Activated T-cell treated with anti-CD3 and anti-CD28 coated beads for 4 hours (primary cell): ENCODE measurements around the gene ATG10.

Experiments
- DNase-seq: peaks from one replicate; pipeline ENCODE4 v3.0.0-alpha.2; 2020

The ATG10 gene

DNA sequence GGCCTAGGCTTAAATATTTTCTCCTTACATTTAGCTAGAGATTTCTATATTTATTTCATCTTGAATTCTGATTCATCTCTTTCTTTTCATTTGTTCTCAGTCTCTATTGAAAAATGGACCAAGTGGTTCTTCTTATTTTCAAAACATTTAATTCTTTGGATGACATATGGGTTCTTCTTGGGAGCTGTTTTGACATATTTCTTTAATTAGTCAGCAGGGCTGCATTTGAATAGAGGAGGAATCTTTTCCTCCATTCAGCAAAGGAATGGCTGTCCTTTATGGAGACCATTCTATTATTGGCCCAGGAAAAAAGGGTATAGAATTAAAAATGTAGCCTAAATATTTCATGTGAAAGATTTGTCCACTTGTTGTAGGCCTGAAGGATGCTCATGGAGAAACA, 196.5 kb downstream of the ATG10 start:
- no peak for DNase-seq

DNA sequence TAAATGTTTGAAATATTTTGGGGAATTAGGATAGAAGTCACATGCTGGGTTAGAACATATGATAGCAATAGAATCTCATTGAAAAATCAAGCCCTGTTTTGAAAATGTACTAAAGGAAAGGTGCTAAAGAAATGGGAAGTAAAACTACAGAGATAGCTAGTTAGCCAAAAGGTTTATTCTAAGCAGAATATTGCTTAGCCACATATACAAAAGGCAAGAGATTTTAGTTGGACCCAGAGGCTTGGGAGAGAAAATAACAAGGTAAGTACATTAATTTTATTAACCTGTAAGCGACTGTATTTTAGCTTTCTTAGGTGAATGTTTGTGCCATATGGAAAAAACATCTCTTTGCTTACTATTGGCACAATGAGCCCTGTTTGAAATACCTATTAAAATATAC, 198.1 kb downstream of the ATG10 start:
- no peak for DNase-seq

DNA sequence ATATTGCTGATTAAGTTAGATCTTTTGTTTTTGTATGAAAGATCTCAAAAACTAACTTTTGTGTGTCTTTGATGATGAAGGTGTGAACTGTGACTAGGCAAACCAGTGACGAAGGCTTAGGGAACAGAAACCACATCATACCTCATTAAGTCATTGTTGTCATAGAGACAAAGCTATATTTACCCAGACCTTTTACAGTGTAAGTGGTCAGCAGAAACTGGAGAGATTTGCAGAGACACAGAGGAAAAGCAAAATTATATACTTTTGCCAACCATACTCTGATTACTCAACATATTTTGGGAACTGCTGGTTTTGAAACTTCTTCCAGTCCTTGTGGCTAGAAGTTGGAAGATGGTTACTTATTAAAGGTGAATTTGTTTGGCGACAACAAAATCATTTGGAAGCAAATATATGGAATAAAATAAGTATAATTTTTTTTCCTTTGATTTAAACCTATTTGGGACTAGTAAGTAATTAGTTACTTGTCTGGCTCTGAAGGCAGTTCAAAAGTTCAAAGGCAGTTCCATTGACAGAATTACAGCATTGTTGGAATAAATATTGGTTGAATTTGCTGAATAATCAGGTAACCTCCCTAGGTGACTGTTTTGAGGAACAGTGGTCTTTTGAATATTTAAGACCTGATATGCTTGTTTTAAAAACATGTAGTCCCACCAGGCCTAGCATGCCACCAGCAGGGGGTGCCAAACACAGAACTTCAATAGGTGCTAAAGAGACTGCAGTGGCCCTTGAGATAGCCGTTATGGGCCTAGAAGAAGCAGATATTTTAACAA, 202.5 kb downstream of the ATG10 start:
- DNase-seq, result peak; percentile 43

DNA sequence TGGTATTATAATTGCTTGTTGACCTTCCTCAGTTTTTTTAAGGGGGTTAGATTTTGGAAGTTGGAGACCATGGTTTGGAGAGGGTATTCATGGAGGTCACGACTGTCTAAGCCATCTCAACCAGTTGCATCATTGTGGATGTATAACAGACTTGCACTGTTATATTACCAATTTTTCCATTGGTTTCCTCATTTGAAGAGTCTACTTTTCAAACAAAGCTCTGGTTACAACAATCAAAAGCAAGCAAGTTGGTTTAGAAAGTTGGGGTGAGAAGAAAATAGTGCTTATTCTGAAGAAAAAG, 203.0 kb downstream of the ATG10 start:
- no peak for DNase-seq

DNA sequence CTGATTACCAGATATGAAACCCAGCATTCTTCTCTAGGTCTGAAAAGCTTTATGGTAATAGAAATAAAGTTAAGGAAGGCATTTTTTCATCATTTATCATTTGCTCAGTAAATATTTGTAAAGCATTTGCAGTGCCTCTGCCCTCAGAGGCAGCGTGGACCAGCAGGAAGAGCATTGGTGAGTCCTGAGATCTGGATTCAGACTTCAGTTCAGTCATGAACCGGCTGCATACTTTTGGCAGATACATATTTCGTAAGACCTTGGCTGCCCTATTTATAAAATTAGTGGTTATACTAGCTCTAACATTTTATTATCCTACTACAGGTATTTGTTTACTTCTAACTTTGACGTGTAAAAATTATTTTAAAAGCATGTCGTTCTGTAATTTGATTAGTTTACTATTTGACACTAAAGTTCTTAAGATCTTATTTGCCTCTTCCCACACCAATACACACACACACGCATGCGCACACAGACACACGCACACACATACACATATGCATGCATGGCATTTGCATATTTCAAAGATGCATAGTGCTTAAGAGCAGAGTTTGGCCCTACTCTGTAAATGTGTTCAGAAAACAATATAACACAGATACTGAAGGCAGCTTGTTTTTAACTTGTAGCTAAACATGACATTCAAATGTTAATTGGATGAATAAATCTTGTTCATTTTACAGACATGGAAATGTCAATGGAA, 204.4 kb downstream of the ATG10 start:
- DNase-seq, result no peak

DNA sequence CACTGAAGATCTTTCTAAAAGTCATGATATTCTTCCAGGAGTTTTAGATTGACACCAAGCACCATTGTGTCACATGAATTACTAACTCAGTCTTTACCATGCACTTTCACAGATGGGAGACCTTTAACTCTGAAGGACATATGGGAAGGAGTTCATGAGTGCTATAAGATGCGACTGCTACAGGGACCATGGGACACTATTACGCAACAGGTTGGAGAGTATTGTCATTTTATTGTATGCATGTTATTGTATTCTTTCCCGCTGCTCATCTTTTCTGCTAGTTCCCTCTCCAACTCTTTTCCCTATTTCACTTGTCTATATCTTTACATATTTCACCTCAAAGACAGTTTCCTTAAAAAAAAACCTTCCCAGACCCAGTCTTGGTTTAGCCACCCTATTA, 206.6 kb downstream of the ATG10 start:
- no peak for DNase-seq

DNA sequence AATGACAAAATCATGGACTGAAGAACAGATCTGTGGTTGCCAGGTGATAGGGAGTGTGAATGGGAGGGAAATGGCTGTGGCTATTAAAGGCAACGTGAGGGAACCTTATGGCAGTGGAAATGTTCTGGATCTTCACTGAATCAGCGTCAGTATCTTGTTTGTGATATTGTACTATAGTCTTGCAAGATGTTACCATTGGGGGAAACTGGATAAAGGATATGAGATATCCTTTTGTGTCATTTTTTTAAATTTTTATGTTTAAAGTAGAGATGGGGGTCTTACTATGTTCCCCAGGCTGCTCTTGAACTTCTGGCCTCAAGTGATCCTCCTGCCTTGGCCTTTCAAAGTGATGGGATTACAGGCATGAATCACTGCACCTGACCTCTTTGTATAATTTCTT, 210.8 kb downstream of the ATG10 start:
- DNase-seq, result no peak

DNA sequence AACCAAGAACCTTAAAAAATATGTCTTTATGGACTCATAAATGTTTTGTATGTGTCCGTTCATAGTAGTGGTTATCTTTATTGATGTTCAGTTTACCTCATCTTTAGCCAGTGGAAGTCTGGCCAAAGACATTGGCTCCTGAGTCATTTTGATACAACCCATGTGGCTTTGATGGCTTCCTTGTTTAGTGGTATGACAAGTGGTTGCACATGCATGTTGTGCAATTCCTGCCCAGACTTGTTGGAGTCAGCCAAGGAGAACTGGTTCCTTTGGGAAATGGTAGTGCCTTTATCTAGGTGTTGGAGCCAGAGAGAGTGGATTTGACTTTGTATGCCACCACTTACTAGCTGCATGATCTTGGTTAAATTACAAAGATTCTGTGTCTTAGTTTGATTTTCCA, 212.0 kb downstream of the ATG10 start:
- no peak for DNase-seq

DNA sequence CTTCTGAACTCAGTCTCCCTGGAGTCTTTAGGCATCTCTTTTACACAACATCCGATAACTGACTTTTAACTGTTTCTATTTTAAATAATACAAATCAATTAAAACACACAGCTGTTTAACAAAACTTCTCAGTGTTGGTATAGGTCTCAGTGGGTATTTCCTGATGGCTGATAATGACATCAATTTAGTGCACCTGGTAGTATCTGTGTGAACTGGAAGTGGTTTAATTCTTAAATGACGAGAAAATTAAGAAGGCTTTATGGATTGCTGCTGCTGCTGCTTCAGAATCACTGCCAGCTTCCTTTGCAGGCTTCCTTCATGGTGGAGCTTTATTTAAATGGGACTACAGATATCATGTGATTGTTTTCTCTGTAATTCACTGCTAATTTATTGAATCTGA, 214.0 kb downstream of the ATG10 start:
- DNase-seq, result no peak

DNA sequence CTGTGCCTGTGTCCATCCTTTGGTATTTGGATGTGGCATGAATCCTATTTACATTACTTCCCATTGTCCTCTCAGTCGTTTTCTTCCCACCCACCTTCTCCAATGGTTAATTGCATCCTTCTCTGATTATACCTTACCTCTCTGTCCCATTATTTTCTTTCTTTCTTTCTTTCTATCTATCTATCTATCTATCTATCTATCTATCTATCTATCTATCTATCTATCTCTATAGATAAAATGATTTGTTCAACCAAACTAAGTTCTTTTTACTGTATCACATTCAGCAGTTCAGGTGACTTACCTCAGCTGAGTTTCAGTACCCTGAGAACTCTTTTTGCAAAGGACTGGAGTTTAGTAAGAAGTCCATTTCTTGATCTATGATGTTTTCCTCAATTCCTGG, 225.7 kb downstream of the ATG10 start:
- no peak for DNase-seq

DNA sequence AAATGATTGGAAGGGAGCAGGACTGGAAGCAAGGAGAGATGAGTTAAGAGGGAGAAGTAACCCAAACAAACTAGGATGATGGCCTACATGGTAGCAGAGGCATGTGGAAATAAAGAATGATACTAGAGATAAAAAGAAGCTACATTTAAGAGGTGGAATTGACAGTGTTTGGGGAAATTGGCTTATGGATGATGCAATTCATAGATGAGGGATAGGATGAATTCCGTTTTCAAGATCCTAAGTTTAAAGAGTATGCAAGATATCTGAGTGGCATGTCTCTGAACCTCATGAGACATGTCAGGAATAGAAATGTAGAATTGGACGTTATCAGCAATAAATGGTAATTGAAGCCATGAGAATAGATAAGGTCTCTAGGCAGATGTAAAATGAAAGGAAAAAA, 232.7 kb downstream of the ATG10 start:
- no peak for DNase-seq

DNA sequence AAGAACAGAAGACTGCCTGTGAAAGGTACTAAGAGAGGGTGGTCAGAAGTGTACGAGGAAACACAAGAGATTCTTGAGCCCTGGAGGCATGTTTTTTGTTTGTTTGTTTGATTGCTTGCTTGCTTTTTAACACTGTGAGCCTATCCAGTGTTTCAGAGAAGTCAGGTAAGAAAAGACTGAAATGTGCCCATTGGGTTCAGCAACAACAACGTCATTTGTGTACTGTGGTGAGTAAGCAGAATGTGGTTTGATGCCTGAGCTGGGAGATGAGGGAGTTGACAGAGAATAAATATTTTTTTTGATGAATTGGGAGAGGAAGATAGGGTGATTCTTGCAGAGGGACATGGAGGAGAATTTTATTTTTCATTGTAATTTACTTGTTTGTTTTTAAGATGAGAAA, 233.2 kb downstream of the ATG10 start:
- DNase-seq, result no peak

DNA sequence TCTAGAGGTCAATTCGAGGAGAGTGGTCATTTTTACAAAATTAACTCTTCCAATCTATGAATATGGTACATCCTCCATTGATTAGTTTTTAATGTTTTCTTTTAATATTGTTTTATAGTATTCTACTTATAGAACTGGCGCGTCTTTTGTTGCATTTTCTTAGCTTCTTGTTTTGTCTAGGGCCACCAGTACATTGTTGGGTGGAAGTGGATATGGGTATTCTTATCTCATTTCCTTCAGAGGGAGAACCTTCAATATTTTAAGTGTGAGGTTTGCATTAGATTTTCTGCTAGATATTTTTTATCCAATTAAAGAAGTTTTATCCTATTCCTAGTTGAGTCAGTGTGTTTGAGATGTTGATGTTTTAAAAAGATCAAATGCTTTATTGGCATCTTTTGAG, 236.5 kb downstream of the ATG10 start:
- no peak for DNase-seq

DNA sequence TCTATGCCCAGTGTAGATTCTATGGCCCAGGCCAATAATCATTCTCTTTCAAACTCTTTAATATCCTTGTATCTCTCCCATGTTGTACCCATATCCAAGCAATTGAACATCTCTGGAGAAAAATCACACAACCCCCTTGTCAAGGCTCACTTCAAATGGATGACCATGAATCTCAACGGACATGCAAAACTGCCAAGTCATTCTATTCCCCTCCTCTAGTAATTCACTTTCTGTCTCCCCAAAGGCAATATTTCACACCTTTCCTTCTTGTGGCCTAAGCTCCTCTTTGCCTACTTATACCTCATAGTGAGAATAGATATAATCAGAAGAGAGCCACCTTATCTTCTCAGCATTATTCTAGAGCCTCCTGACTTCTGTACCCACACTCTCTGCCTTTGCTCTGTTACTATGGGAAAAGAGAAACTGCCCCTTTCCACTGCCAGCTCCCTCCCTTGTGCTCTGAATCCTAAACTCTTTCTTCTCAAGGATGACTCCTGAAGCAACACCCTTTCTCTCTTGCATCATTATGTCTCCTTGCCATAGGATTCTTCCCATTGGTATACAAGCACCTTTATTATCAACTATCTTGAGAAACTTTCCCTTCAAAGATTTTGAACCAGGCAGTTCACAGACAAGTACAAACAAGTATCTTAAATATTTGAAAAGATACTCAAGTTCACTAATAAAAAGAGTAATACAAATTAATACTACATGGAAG, 240.2 kb downstream of the ATG10 start:
- no peak for DNase-seq

DNA sequence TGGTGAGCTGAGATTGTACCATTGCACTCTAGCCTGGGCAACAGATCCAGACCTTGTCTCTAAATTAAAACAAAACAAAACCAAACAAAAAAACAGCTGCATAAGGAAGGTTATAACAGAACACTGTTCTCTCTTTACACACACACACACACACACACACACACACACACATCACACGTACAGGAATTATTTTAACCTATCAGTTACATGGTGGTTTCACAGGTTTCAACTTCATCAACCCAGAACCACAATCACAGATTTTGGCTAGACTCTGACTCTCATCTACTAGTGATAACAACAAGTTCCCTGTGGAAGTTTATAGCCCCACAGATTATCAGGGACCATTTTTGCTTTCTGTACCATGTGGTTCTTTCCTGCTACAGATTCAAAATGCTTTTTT, 246.1 kb downstream of the ATG10 start:
- no peak for DNase-seq

DNA sequence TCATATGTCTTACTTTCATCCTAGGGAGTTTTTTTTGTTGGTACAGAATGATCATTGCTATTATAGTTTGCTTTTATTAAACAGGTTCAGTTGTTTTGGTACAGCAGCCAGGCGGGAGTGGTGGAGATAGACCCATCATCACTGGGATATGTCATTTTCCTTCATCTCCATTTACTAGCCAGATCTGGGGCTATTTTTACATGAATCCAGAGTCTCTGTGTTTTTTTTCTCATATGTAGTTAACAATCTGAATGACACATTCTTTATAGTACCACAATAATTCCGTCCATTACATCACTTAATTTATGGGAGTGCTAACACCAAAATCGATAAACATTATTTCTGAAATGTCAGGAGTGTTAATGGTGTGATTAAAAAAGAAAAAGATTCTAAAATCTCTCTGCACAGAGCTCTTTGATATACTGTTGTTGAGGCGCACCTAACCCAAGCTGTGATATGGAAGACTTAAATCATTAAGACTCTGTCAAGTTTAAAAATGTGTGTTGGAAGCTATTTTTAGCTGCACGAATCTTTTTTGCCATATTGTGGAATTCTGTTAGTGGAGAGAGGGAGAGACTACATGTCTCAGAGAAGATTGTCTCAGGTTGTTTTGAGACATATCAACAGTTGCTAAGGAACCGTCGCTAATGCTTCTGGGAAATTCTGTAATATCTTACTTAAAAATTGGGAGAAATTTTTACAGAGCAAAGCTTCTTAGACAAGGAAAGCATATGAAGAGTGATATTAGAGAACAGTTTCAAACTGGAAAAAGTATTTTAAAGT, 246.7 kb downstream of the ATG10 start:
- DNase-seq, result no peak

DNA sequence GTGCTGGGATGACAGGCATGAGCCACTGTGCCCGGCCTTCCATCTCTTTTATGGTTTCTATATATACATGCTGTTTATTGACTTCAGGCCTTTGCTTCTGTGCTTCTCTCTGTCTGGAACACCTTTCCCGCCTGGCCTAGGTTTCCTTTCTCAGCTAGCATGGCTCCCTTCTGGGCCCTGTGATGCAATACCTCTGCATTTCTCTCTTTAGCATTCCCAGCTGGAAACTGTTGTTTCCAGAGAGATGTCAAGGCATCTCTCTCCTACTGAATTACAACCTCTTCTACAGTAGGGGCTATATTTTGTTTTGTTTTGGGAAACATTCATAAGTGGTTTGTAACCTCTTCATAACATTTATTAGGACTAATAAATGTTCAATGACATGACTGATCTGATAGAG, 249.2 kb downstream of the ATG10 start:
- DNase-seq, result no peak

DNA sequence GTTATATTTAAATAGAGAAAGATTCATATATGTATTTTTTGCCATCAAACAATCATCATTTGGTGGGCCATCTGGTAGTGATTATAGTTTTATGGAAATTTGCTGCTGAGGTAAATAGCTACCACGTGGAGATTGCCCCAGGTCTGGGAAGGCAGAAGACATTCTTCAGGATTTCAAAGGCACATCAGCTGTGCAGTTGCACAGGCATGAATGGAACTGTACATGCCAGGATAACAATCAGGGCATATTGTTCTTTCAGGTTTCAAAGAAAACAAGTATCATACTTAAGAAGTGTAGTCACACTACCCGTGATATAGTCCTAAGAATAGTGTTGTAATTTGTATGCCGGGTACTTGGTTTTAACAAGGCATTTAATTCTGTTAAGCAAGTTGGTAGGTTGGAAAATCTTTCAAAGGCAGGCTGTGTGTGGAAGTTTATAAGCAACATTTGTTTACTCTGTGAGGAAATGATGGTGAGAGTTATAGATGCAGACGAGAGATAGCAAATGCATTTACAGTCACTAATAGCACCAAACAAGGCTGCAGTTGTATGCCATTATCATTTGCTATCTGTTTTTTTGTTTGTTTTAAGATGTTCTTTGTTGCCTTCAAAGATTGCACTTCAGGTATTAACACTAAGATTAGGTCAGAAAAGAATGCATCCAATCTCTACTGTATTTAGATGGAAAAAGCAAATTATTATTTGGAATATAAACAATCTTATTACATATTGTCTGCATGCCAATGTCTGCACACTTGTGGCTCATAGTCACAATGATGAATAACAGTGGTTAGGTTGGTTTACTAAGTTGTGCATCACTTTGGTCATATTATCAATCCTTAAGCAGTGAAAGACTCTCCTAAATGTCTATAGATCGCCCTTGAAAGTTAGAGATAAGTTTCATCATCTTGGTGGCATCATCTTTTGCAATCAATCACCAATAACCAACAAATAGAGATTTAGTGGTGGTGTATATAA, 251.1 kb downstream of the ATG10 start:
- DNase-seq, result no peak

DNA sequence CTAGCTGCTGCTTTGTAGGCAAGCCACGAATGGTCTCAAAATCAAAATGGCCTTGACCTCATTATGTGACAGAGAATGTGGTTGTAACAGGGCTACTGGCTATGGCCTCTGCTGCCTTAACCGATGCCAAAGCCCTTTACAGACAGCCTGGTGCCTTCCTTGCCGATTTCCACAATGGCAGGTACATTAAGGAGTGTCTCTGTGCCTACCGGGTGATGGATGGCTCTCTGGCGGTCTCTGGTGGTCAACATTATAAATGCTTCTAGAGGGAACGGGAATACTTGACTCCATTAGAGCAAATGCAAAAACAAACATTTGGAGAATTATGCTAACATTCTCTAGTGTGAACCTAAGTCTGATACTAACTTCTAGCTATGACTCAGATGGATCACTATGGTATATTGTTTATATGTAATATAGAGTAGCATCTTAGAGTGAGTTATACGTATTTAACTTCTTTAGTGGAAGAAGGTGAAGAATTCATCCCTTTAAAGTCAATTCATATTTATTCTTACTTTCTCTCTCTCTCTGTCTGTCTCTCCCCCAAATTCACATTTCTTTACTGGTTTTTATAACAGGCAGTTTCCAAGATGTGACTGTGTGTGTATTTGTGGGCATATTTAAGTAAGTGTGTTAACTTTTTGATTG, 253.8 kb downstream of the ATG10 start:
- peak; percentile 48 for DNase-seq

DNA sequence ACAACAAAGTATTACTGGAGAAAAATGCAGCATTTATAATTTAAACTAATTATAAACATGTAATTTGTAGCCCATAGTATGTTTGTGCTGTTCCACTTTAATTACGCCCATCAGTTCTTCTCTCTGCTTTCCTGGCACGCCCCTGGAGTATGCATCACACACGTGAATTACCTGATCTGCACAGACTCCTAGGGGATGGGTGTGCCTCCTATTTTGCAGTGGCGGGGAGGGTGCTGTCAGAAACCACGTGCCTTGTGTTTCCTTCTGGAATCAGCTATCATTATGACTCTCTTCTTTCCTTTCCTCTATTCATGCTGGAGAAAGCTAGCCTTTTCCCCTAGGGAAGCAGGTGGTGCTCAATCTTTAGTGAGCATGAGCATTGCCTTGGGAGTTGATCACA, 263.1 kb downstream of the ATG10 start:
- no peak for DNase-seq

DNA sequence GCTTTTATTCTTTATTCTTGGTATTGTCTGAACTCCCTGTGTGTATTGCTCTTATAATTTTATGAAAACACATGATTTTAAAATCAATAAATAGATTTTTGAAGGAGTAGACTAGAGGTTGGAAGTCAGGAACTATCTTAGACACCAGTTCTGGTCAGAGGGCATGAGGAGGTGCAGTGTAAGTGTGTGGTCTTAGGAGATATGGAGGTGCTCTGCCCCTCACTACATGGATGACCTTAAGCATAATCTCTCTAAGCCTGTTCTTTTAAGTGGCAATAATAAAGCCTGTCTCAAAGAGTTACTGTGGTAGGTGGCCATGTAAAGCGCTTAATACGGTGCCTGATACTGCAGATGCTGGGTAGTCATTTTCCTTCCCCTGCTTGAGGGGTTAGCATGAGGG, 272.3 kb downstream of the ATG10 start:
- no peak for DNase-seq
